ENCODE measurements around the gene TBXAS1.

DNA sequence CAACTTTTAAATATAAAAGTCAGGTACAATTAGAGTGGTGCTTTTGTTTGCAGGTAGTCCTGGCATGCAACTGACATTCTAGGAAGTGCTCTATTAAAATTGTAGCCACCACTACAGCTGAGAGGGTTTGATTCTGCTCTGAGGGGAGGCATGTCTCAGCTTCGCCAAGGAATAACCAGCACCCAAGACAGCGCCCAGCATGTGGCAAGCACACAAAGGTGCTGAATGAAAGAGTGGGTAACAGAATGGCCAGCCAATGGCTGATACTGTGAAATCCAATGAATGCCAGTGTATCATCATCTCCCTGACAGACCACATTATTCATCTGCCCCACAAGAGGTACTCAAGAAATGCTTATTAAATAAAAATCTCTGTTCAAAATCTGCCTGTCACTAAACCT is 226.8 kb downstream of the TBXAS1 start:
- TF ChIP-seq HOXA7 (CRISPR knock-in tag; IDR thresholded peaks at IDR 0.05) = no peak
- TF ChIP-seq POLR2A (IDR thresholded peaks at IDR 0.05; ENCODE audit: low read length) = no peak
